GM21619 (cell line): ENCODE data around the gene ZNF530.

ENCODE experiments used
- ATAC-seq: cut with Tn5 transposase; IDR thresholded peaks from one replicate; pipeline ENCODE4 v1.9.1; 2021; ENCODE audit not compliant: unreplicated experiment

ZNF530 gene

DNA sequence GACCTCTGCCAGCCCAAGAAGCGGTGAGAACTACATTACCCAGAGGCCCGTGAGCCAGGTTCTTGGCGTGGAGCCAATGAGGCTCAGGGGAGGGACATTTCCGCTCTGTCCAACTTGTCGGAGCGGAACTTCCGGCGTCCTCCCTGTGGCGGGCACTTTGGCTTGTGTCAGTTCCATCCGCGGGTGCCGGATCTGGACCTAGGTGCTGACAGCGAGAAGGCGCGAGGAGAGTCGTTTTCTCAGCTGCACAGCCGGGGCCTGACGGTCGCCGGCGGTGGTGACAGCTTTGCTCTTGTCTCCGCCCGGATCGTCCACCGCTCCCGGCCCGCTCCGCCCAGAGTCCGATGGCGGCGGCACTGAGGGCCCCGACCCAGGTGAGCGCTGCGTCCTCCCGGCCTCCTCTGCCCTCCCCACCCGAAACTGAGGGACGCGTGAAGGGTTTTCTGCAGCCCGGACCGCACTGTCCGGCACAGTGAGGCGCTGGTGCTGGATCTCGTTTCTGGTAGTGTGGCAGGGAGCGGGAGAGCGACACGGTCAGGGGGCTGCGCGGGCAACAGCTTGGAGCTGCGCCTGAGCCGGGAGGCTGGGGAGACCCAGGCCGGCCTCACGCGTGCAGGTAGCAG, at the start of gene ZNF530:
Gene ZNF530 (plus strand): TSS at position 125 of the 623 bp plus-strand sequence. CDS start 4,461 bp downstream, outside the sequence.
- peak; percentile 95 for ATAC-seq

DNA sequence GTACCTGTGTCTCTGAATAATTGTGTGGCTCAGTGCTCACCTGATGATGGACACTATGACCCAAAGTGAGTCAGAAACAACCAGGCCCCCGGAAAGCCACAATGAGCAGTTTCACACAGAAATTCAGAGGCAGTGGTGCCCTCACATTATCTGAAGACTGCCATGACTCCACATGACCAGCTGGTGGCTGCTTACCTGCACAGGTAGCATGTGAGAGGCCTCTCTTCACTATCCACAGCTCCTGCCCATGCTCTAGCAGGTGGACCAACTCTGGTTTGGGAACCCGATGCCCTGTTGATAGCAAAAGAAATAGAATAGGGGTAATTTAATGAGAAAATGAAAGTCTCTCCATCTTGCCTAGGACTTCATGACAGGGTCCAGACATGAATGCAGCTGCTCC, 47.3 kb upstream of the ZNF530 start:
- no peak for ATAC-seq

DNA sequence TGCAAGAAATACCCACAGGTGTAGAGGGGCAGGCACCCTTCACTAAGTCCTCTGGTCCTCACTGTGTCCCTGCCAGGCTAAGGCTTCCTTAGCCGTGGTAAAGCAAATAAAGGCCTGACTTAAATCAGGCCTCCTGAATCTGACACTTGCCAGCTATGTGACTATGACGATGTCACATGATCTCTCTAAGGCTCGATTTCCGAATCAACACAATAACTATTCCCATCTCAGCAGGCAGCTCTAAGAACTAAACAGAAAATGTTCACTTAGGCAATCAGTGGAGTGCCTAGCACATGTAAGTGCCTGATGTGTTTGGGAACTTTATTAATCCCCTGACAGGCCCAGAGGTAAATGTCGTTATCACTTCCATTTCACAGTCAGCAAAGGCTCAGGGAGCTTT, 42.0 kb upstream of the ZNF530 start:
- no peak for ATAC-seq

DNA sequence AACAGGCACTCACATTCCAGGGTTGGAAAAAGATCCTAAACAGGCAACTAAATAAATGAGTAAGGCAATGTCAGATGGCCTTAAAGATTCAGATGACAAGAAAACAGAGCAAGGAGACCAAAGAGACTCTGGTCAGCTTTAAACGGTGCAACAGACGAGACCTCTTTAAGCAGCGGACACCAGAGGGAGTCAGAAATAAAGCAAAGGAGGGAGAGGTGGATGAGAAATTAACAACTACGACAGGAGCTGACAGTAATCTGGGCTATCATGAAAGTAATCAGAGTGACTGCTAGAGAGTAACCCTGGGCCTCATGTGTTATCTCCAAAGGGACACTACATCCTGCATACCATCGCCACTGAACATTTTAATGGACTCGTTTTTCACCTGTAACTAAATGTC, 41.2 kb upstream of the ZNF530 start:
- no peak for ATAC-seq

DNA sequence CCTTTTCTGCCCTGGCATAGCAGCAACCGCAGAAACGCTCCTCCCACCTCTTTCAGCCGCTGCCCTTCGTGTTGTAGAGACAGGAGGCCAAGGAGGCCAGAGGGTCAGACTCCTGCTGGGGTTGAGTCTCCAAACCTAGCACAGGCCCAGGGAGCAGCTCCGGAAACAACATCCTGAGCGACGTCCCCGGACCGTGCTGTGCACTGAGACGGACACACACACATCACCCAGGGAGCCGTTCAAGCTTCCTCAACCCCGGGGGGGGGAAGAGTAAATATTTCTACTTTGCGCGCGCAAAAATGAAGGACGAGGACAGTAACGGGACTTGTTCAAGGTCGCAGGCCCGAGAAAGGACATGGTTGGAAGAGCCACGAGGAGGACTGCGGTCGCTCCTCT, 40.7 kb upstream of the ZNF530 start:
- ATAC-seq: peak; percentile 22

DNA sequence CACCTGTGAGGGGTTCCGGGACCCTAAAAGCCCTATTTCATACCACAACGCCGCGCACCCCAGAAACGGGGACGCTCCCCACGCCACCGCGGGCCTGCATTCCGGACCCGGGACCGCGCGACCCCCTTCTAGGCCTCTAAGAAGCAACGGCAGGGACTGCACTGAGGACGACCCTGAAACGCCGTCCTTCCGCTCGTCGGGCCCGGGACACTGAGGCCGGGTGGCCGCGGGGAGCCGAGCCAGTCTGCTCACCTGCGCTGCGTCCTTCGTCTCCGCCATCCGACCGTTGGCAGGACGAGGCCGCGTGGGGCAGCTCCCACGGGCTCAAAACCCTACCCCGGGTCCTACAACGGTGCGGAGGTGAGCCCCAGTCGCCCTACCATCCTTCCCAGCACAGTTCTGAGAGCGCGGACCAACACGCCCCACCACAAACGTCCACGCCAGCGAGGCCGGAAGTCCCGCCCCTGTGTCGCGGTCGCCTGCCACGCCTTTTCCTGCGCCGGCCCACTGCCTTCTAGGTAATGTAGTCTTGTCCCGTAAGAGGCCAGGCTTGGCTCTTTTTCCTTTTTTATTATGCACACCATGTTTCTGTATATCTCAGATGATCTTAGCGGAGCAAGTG, 40.2 kb upstream of the ZNF530 start, which contains the start of gene ZNF550:
Gene ZNF550 (minus strand): TSS at position 460 of the 622 bp plus-strand sequence. CDS start 181 bp downstream, at position 279.
- peak; percentile 97 for ATAC-seq

DNA sequence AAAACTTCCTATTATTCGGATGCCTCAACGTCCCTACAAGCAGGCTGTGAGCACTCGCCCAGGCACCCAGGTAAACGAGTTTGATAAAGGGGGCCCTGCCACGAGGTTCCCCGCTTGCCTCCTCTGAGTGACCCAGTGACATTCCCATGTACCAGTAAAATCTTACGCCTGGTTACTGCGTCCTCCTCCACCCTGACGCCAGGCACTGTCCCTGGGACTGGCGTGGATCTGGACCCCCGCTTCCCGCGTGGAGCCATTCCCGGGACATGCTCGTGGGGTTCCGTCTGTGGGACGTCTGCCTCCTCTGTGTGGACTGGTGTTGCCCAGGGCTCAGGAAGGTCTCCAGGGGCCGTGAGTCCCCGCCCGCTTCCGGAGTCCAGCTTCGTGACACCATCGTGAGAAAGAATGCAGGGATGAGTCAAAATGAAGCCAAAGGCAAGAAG, 39.6 kb upstream of the ZNF530 start:
- ATAC-seq: no peak

DNA sequence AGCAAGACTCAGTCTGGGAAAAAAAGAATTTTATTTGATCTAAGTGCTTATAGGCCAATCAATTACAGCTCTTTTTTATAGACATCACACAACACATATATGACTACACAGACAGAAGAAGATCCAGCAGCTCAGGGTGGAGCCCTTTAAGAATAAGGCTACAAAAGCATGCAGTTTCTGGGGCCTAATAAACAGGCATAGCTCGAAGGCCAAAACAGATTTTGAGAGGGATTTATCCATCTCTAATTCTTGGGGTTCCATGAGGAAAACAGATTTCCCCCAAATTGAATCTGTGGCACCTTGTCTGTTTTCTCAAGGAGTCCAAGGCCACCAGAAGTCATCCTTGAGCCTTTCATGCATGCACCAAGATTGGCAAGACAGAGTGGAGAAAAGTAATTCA, 36.1 kb upstream of the ZNF530 start:
- ATAC-seq: no peak

DNA sequence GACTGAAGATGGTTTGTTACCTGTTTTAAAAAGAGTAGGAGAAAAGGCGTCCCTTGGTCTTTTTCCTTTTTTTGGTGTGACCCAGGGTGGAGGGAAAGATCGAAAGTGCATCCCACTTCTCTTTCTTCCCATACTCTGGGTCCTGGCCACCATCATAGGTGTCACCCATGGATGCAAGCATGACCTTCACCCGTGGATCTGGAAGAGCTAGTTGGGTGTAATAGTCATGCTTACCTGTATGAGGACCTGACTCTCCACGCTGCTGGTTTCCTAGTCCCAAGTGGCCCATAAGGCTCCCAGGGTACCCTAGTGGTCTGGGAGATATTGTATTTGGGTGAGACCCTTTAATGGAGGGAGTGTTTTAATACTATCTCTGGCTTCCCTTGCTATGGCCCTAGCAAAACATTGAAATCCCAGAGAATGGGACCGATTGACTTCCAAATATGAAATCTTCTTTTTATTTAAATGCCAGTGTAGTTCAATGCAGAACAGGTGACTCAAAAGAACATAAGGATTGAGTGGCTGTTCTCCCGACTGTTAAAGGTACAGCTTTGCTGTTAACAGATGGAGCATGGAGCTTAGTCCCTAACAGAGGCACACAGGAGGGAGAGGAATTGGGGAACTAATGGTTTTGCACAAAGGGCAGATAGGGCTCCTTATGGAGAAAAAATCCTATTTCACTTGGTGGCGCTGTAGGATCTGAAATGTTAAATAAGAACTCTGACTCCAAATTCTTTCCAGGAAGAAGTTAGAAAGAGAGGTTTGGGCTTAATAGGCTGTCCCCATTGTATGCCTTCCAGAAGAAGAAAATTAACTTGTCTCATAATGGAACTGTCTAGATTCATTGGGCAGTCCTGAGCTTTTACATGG, 33.1 kb upstream of the ZNF530 start:
- no peak for ATAC-seq

DNA sequence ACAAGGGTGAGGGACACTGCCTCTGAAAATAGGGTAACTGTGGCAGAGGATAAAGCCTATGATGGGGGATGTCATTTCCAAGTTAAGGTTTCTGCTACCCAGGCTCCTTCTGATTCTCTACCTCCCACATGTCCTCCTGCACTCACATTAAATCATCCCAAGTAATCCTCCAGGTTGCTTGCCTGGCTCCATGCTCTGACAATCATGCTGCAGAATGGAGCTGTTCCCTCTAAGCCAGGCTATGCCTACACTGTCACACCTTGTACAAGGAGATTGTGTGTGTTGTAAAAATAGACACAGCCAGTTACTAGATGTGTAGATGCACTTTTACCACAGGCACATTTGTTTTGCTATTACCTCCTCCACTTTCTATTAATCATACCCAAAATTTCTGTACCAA, 29.0 kb upstream of the ZNF530 start:
- ATAC-seq: no peak

DNA sequence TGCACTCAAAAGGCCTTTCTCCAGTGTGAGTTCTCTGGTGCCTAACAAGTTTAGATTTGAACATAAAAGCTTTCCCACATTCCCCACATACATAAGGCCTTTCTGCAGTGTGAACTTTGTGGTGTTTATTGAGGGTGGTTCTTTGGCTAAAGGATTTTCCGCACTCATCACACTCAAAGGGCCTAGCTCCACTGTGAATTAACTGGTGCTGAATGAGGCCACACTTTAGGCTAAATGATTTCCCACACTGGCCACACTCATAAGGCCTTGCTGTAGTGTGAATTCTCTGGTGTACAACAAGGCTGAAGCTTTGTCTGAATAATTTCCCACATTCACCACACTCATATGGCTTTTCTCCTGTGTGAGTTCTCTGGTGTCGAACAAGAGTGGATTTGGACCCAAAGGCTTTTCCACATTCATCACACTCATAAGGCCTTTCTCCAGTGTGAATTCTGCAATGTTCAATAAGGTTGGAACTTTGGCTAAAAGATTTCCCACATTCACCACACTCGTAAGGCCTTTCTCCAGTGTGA, 27.2 kb upstream of the ZNF530 start:
- ATAC-seq: no peak

DNA sequence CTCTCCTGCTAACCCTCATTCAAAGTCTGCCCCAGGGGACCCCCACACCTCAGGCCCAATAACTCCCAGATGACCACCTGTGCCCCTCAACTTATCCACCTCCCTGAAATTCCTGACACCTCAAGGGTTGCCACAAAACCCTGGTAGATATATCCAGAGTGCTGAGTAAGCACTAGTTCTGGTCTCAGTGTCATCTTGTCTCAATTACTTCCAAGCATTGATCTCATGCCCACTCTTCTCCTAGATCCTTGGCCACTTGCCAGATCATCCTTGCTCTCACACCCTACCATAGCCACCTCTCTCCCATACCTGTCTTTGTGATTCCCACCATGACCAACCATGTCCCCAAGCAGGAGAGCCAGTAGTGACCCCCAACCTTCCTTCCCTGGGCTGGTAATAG, 23.0 kb upstream of the ZNF530 start:
- no peak for ATAC-seq

DNA sequence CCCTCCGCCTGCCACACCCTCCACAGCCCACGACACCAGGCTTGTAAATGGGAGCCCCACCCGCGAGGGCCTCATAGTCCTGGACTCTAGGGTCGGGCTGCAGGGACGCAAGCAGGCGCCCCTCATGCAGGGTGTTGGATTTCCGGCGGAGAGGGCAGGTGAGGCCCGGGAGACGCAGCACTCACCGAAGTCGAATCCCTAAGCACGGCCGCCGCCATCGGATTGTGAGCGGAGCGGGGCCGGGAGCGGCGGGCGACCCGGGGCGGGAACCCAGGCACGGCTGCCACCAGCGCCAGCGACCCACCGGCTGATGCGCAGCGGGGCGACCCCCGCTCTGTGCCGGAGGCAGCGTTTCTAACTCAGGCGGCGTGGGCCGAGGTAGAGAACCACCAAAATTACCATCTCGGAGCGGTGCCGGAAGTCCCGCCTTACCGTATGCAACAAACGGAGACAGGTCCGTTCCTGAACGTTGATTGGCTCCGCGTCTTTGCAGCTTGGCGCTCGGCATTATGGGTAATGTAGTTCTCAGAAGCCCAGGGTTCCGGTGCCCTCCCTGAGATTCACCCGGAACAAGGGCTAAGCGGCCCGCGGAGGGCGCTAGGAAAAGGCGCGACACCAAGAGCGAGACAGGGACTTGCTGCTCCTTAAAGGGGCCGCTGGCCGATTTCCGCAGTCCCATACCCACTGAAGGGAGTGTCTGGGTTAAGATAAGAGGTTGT, 21.0 kb upstream of the ZNF530 start, which contains the start of gene ZNF416:
Gene ZNF416 (minus strand): TSS at position 425 of the 719 bp plus-strand sequence. CDS start 207 bp downstream, at position 218.
- peak; percentile 91 for ATAC-seq

DNA sequence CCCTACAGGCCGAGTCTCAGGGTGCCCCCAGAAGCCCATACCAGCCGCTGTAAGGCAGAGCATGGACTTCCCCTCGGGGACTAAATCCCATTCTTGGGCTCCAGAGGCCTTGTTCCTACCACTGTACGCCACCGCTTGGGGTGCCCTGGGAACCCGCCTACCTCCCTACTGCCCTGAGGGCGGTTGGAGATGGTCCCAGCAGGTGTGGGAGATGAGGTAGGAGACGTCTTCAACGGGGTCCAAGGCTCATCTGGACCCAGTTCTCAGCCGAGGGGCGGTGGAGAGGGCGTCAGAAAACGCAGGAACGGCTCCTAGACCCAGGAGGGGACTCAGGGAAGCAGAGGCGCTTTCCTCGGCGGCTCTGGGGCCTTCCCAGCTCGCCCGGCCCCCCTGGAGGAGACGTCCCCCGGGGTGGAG, 16.6 kb upstream of the ZNF530 start:
- no peak for ATAC-seq

DNA sequence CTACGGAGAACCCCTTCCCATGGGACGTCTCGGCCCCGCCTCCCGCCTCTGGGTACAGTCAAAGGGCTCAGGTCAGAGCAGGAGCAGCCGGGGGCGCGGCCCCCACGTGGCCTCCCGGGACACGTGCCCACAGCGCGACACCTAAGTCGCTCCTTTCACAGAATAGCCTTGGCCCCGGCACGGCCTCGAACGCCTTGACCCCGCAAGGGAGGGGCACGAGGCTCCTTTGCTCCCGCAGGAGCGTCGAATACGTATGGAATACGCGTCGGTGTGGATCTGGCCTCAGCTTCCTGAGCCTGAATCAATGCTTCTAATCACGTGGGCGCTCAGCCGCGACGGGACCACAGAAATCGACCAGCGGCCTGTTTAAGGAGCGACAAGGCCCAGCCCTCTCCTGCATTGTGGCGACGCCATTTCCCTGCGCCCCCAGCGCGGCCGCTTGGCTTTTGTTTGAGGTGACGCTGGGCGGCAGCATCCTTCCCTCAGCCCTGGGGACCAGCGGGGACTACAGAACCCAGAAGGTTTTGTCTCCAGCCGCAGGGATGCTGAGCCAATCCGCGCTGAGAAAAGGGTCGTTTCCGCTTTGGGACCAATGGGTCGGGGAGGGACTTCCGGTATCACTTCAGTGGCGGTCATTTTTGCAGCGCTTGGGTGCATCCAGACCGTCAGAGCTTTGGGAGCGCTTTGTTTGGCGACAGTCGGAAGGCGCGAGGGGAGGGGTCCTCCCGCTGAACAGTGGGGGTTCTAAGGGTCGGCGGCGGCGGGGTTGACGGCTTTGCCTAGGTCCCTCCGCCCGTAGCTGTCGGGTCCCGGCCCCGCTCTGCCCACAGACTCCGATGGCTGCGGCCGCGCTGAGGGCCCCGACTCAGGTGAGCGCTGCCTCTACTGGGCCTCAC, 15.9 kb upstream of the ZNF530 start, which contains the start of gene ZIK1:
Gene ZIK1 (plus strand): TSS at position 625 of the 896 bp plus-strand sequence. CDS start 212 bp downstream, at position 837.
- ATAC-seq: peak; percentile 83

DNA sequence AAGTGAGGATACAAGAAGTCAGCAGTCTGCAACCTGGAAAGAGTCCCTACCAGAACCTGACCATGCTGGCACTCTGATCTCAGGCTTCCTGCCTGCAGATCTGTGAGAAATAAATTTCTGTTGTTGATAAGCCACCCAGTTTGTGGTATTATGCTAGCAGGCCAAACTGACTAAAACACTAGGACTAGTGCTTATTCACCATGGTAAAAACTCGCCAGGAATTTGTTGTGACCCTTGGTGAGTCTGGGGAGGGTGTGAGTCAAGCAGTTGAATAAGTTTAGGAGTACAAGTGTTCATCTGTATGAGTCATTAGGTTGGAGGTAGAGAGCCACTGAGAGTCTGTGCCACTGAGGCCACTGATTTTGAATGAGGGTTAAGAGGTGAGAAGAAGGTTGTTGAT, 12.2 kb upstream of the ZNF530 start:
- no peak for ATAC-seq

DNA sequence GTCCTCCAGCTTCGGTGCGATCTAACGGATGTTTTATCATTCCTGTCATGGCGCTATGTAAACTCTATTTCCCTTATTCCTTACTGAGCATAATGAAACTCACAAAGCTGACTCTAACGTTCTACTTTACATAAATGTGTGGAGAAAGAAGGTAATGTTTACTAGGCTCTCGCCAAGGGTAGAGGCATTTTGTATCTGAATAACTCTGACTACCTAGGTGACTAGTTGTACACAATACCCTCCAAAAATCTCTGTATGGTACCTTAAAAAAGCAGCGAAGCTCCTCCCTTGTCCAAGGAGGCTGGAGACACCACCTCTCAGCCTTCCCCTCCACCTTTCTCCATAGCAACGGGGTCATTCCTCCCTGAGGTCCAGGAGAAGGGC, 316 bp upstream of the ZNF530 start:
- peak; percentile 28 for ATAC-seq

DNA sequence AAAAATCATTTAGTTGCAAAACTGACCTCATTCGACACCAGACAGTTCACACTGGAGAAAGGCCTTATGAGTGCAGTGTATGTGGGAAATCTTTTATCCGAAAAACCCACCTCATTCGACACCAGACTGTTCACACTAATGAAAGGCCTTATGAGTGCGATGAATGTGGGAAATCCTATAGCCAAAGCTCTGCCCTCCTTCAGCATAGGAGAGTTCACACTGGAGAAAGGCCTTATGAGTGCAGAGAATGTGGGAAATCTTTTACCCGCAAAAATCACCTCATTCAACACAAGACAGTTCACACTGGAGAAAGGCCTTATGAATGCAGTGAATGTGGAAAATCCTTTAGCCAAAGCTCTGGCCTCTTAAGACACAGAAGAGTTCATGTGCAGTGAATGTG, 7.2 kb downstream of the ZNF530 start:
- ATAC-seq: no peak

DNA sequence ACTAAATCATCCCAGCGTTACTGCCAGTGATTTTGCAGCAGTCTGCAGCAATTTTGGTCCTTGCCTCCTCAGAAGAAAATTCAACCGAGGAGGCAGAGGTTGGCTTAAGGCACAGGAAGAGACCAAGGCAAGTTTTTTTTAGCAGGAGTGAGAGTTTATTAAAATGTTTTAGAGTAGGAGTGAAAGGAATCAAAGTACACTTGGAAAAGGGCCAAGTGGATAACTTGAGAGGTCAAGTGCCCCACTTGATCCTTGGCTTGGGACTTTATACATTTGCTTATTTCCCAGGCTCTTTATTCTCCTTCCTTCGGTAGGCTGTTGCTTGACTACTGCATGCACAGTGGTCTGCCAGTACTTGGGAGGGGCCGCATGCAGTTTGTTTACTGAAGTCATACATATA, 11.4 kb downstream of the ZNF530 start:
- ATAC-seq: no peak
